GM10248 (cell line): ENCODE results near the gene GALNT2.

Experiments
- CTCF ChIA-PET: fragments of 300-600 bp; sonication (Branson Sonifier 250); formaldehyde crosslinking; extraction: SDS; loops from one replicate; lab custom pipeline; 2021; ENCODE audit warnings: antibody characterized with exemption; lab: Yijun Ruan, JAX
- POLR2A ChIA-PET: fragments of 350-650 bp; sonication (Branson Sonifier 250); formaldehyde crosslinking; extraction: SDS; loops from one replicate; lab custom pipeline; 2020; ENCODE audit warnings: antibody characterized with exemption; lab: Yijun Ruan, JAX
- DNase-seq: peaks from one replicate; pipeline ENCODE4 v3.0.0; 2012; ENCODE audit errors: extremely low spot score
- TF ChIP-seq, protein P1 (sequence below): IDR thresholded peaks from 2 replicates; pipeline ENCODE4 v1.5.1; 2012; ENCODE audit warnings: mild to moderate bottlenecking, low read depth; ENCODE audit errors: extremely low read depth, missing control alignments, control extremely low read depth

Gene GALNT2

DNA sequence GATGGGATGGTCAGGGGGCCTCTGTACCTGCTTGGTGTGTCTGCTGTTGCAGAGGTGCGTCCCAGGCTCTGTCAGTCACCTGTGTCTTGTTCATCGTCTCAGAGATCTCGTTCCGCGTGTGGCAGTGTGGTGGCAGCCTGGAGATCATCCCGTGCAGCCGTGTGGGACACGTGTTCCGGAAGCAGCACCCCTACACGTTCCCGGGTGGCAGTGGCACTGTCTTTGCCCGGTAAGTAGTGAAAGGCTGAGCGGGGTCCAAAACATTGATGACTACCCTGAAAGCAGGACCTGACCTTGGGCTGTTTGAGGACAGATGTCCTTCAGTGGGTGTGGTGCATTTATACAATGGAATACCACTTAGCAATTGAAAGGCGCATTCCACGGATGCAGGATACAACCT is 188.1 kb downstream of the GALNT2 start:
- TF ChIP-seq, protein P1, sequence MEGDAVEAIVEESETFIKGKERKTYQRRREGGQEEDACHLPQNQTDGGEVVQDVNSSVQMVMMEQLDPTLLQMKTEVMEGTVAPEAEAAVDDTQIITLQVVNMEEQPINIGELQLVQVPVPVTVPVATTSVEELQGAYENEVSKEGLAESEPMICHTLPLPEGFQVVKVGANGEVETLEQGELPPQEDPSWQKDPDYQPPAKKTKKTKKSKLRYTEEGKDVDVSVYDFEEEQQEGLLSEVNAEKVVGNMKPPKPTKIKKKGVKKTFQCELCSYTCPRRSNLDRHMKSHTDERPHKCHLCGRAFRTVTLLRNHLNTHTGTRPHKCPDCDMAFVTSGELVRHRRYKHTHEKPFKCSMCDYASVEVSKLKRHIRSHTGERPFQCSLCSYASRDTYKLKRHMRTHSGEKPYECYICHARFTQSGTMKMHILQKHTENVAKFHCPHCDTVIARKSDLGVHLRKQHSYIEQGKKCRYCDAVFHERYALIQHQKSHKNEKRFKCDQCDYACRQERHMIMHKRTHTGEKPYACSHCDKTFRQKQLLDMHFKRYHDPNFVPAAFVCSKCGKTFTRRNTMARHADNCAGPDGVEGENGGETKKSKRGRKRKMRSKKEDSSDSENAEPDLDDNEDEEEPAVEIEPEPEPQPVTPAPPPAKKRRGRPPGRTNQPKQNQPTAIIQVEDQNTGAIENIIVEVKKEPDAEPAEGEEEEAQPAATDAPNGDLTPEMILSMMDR = no peak
- ChIA-PET CTCF (no interaction called here), POLR2A (no interaction called here)
- no peak for DNase-seq

DNA sequence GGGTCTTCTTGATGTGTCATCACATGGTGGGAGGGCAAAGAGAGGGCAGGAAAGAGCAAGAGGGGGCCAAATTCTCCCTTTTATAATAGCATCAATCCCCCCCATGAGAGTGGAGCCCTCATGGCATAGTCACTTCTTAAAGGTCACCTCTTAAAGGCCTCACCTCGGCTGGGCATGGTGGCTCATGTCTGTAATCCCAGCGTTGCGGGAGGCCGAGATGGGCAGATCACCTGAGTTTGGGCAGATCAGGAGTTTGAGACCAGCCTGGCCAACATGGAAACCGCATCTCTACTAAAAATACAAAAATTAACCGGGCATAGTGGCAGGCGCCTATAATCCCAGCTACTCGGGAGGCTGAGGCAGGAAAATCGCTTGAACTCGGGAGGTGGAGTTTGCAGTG is 189.0 kb downstream of the GALNT2 start:
- ChIA-PET POLR2A (no interaction called here), CTCF (no interaction called here)
- TF ChIP-seq, protein P1 = no peak
- DNase-seq = no peak

DNA sequence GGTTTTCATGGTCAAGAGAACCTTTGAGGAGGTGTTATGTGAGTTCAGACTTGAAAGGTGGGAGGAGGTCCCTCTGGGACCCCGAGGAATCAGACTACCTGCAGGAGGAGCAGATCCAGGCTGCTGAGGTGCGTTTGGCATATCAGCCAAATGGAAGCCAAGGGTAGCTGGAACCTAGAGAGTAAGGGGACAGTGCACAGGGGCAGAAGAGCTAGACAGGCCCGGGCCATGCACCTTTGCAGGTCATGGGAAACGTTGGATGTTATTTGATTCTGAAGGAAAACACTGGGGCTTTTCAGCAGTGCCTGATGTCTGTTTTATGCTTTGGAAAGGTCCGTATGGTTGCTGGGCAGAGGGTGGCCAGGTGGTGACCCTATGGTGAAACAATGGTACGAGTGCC is 189.9 kb downstream of the GALNT2 start:
- CTCF ChIA-PET = no interaction called here
- POLR2A ChIA-PET = no interaction called here
- TF ChIP-seq, protein P1 = no peak
- no peak for DNase-seq

DNA sequence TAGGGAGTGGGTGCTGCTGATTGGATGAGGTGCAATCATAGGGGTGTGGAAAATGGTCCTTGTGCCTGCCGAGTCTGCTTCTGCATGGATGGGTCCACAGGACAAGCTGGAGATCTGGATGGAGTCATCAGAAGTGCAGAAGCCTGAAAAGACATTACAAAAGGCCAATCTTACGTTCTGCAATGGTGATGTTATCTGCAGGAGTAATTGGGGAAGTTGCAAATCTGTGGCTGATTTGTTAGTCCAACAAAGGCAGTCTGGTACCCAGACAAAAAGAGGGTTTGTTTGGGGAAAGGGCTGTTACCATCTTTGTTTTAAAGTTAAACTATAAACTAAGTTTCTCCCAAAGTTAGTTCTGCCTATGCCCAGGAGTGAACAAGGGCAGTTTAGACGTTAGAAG is 192.6 kb downstream of the GALNT2 start:
- TF ChIP-seq, protein P1 = no peak
- ChIA-PET POLR2A (no interaction called here), CTCF (no interaction called here)
- DNase-seq = no peak

DNA sequence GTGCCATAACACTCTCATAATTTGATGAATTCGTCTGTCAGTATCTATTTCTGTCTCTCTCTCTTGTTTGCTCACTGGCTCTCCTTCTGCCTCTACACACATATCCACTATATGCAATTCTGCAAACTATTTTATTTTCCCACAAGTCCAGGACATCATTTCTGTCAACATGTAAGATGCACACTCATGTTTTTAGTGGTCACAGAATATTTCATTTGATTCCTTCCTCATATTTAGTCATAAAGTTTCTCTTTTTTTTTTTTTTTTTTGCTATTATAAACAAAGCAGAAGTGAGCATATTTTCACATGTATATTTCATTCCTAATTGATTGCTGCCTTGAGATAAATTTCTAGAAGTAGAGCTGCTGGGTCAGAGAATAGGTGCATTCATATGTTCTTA is 193.8 kb downstream of the GALNT2 start:
- TF ChIP-seq, protein P1 = no peak
- ChIA-PET CTCF (no interaction called here), POLR2A (no interaction called here)
- DNase-seq = no peak

DNA sequence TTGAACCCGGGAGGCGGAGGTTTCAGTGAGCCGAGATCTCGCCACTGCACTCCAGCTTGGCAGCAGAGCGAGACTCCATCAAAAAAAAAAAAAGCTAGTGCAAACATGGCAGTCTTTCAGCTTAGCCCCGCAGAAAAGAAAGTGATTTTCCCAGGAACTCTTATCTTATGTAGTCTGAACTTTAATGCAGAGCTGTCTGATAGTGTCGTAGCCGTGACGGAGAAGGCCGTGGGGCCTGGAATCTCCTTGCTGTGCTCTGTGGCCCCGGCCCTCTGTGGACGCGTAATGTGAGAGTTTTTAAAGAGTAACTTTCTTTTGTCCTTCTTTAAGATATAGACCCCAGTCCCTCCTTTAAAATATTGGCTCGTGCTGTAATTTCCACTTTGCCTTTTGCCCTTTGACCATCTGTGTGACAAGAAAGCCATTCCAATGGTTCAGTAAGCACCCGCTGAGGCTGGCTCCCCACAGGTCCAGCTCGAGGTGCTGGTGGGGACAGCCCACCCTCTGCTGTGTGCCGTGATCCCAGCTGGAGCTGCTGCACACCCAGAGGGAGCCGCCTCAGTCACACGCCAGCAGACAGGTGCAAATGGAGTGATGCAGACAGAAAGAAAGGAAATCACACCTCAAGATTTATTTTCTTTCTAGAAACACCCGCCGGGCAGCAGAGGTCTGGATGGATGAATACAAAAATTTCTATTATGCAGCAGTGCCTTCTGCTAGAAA is 195.1 kb downstream of the GALNT2 start:
- POLR2A ChIA-PET = interaction anchor here (0.6 kb wide), 1 partner anchor 183 kb away, joined by 3 read pairs; no protein-coding TSS in a partner anchor
- DNase-seq = no peak
- CTCF ChIA-PET = interaction anchor here (1.4 to 1.7 kb wide), 3 partner anchors 8 to 36 kb away, joined by 3 to 5 read pairs (median 5); no protein-coding TSS in a partner anchor
- TF ChIP-seq, protein P1 = no peak
